Stimulated activated naive B cell treated with anti-CD40 and anti-IgM and Interleukin-4, amounts not matched to agents 10 μg/mL and 1 μg/mL and 100 μg/mL, for 72 hours (primary cell): ENCODE data around the gene IER2.
A peak's percentile ranks its signal among the peaks of the same experiment; 100 is the strongest.

Experiments
- ATAC-seq, 2 donors: fragments of 150-1000 bp; cut with Tn5 transposase; replicated peaks; 2 replicates each; pipeline ENCODE4 v1.10.0; 2021; ENCODE audit warnings: moderate library complexity in 1 of 2
- DNase-seq: peaks from one replicate; pipeline ENCODE4 v3.0.0; 2021
- H3K27ac Mint-ChIP-seq: one replicate; pipeline ENCODE4 v1.8.0; 2022; ENCODE audit warnings: mild to moderate bottlenecking, mixed read lengths
- H3K27me3 Mint-ChIP-seq, 2 donors: one replicate each; pipeline ENCODE4 v1.8.0; 2022; ENCODE audit warnings: mixed read lengths in 2 of 2
- H3K36me3 Mint-ChIP-seq, 2 donors: one replicate each; pipeline ENCODE4 v1.8.0; 2022; ENCODE audit warnings: mixed read lengths in 2 of 2, mild to moderate bottlenecking in 1 of 2
- H3K4me1 Mint-ChIP-seq, 2 donors: one replicate each; pipeline ENCODE4 v1.8.0; 2022; ENCODE audit warnings: mixed read lengths in 2 of 2, mild to moderate bottlenecking in 1 of 2
- H3K4me3 Mint-ChIP-seq, 2 donors: one replicate each; pipeline ENCODE4 v1.8.0; 2022; ENCODE audit warnings: mild to moderate bottlenecking in 2 of 2, mixed read lengths in 2 of 2, moderate library complexity in 1 of 2
- H3K9me3 Mint-ChIP-seq, 2 donors: one replicate each; pipeline ENCODE4 v1.8.0; 2022; ENCODE audit warnings: mixed read lengths in 2 of 2, mild to moderate bottlenecking in 1 of 2

Gene IER2

DNA sequence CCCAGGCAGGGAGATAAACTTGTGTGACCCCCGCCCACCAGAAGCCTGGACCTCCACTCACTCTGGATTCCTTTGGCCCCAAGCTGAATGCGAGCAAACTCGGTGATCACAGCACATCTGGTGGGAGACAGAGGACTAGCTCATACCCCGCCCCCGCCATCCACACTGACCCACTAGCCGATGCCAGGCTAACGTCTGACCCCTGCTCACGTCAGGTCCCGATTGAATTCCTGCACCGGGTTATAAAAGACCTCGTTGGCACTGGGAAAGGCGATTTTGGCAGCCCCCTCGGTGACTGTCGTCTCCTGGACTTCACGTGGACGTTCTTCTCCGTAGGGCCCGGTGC lies 34.3 kb upstream of the IER2 start:
- peak overlapping the region; percentile 97 to 99 for H3K4me3 Mint-ChIP-seq
- DNase-seq (no peak), ATAC-seq (no peak)
- no peaks in the 10 kb centered on the region for H3K9me3 Mint-ChIP-seq
- H3K4me1 Mint-ChIP-seq: peaks cover 25 to 69% of the 10 kb centered on the region in 2 donors
- peak overlapping the region; percentile 98 for H3K27ac Mint-ChIP-seq
- no peaks in the 10 kb centered on the region for H3K27me3 Mint-ChIP-seq
- H3K36me3 Mint-ChIP-seq: peaks cover 16 to 41% of the 10 kb centered on the region in 2 donors

DNA sequence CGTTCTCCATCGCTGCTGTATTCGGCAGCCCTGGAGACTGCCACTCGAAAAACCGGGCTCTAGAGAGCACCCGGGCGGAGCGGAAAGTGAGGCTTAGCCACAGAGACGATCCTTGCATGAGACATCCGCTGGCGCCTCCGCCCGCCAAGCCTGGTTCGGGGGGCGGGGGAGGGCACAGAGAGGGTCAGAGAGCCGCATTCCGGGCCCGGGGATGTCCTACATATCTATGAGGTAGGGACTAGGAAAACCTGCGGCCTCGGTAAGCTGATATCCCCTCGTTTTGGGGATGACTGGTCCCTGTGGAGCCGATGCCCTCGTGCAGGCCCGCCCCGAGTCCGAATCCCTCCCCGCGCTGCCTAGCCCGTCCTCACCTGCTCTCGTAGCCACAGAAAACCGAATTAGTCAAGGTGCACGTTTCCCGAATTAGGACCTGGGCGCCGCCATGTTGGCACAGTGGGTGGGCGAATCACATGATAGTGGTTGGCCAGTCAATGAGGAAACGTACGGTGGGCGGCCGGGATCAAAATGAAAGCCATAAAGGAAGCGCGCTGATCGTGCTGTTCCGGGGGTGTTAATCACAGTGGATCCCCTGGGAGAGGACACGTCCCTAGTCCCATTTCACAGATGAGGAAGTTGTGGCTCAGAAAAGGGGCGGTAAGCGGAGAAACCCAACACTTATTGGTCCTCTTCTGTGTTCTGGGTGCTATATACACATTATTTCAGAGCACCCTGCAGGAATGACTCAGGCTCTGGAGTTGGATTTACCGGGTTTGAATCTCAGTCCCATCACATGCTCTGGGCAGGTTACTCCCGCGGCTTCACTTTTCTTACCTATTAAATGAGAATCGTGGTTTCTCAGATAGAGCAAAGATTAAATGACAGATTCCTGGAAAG lies 33.7 kb upstream of the IER2 start, which contains the start of gene TRMT1:
TRMT1 (minus strand) TSS at position 459 of the 894 bp plus-strand sequence; CDS start at position 118, 341 bp downstream.
- DNase-seq (peak; percentile 94), ATAC-seq (peak; percentile 65 to 69)
- peaks cover 30 to 75% of the 10 kb centered on the region in 2 donors for H3K4me1 Mint-ChIP-seq
- peak within 1 kb of the TSS; percentile 97 to 99 for H3K4me3 Mint-ChIP-seq
- no peaks in the 10 kb centered on the region for H3K27me3 Mint-ChIP-seq
- H3K27ac Mint-ChIP-seq: peak within 1 kb of the TSS; percentile 98
- H3K36me3 Mint-ChIP-seq: peaks cover 16 to 44% of the 10 kb centered on the region in 2 donors
- H3K9me3 Mint-ChIP-seq: no peaks in the 10 kb centered on the region

DNA sequence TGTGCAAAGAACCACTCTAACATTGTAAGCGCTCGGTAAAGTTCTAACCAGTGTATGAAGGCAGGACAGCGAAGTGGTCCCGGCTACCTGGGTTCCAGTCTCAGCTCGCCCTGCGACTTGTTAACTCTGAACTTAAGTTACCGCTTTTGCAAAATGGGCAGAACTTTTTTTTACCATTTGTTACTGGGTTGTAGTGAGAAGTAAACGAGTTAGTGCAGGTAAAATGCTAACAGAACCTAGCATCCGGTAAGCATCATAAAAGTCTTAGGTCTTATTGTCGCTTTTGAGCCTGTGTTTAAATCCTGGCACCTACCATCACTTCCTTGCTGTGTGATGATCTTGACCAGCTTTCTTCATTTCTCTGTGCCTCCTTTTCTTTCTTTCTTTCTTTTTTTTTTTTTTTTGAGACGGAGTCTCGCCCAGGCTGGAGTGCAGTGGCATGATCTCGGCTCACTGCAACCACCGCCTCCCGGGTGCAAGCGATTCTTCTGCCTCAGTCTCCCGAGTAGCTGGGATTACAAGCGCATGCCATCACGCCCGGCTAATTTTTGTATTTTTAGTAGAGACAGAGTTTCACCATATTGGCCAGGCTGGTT lies 32.9 kb upstream of the IER2 start:
- H3K4me1 Mint-ChIP-seq: peaks cover 37 to 82% of the 10 kb centered on the region in 2 donors

DNA sequence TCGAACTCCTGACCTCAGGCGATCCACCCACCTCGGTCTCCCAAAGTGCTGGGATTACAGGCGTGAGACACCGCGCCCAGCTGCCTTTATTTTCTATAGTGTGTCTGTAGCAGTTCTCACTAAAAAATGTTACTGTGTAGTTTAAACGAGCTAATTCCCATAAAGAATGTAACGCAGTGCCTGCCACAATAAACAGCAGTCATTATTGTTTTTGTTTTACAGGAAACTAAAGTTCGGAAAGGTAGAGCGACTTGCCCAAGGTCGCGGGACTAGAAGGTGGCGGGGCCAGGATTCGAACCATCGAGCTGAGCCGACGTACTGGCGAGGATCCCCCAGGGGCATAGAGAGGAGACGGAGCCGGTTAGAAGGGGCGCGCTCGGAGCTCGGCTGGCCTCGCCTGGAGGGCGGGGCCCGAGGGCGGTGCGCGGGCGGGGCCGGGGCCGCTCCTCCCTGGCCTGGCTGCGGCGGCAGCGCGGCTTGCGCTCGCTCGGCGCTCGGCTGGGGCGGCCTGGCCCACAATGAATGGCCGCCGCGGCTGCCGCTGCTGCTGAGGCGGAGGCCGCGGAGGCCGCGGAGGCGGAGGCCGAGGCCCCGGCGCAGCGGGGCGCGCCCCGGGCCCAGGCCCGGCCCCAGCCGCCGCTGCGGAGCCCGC lies 32.3 kb upstream of the IER2 start, which contains the start of gene NACC1:
NACC1 (plus strand) TSS at position 493 of the 652 bp plus-strand sequence. CDS start 16,944 bp downstream, outside the sequence.
- H3K27ac Mint-ChIP-seq: peak within 1 kb of the TSS; percentile 98
- no peaks in the 10 kb centered on the region for H3K9me3 Mint-ChIP-seq
- peak; percentile 92 for DNase-seq
- H3K4me3 Mint-ChIP-seq: peak within 1 kb of the TSS; percentile 97 to 99
- no peaks in the 10 kb centered on the region for H3K27me3 Mint-ChIP-seq
- peak; percentile 81 to 85 for ATAC-seq
- H3K4me1 Mint-ChIP-seq: peaks cover 41 to 84% of the 10 kb centered on the region in 2 donors
- H3K36me3 Mint-ChIP-seq: peaks cover 16 to 47% of the 10 kb centered on the region in 2 donors

More for the DNA sequence above, 32.9 kb upstream of the IER2 start:
- no peaks in the 10 kb centered on the region for H3K9me3 Mint-ChIP-seq
- peaks cover 21 to 47% of the 10 kb centered on the region in 2 donors for H3K36me3 Mint-ChIP-seq
- no peaks in the 10 kb centered on the region for H3K27me3 Mint-ChIP-seq
- DNase-seq (no peak), ATAC-seq (peak; percentile 12 to 15)
- peak overlapping the region; percentile 97 to 99 for H3K4me3 Mint-ChIP-seq
- H3K27ac Mint-ChIP-seq: peak overlapping the region; percentile 98

DNA sequence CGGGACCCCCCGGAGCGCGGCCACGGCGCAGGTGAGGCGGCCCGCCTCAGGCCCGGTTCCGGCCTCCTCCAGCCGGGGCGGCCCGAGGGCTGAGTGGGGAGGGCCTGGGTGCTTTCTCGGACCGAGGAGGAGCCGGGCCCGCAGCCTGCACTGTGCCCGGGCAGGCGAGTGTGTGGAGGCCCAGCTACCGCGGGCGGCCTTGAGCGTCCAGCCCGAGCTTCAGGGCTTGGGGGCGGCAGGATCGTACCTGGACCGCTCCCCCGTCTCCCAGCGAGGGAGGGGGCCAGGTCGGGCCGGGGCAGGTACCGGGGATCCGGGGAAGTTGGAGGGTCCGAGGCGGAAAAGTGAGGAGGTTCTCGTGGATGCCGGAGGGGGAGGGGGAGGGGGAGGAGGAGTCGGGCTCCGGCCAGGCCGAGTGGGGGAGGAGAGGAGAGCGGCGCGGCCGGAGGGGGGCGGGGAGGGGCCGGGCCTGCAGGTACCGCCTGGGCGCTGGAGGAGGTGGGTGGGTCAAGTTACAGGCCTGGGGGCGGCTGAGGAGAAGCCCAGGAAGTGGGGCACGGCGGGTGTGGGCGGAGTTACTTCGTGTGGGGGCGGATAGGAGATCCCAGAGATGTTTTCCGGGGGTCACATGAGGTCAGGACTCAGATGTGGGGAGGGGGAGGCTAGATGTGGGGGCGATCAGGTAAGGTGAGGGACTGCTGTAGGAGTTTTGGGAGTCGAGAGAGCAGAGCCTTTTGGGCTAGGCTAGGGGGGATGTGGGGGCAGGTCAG lies 31.6 kb upstream of the IER2 start:
- Mint-ChIP-seq H3K27me3 (no peaks in the 10 kb centered on the region), H3K27ac (peak overlapping the region; percentile 81), H3K4me3 (peak overlapping the region; percentile 84), H3K36me3 (peaks cover 13 to 52% of the 10 kb centered on the region in 2 donors), H3K4me1 (peaks cover 45 to 89% of the 10 kb centered on the region in 2 donors), H3K9me3 (no peaks in the 10 kb centered on the region)
- peak; percentile 30 for DNase-seq
- peak; percentile 6 to 14 for ATAC-seq

DNA sequence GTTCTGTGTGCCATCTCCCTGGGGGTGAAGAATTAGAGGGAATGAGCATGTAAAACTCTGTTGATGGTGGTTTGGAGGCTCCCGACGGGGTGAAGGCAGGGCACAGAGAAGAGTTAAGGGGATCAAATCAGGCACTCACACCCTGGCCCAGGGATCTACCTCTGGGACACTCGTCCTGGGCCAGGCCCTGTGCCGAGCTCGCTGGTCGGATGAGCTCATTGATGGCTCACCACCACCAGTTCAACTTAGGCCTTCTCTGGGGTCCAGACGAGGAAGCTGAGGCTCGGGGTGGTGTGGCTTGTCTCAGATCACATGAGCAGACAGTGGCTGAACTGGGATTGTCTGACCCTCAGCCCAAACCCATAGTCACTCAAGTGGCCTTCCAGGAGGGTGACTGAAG lies 30.6 kb upstream of the IER2 start:
- no peak for ATAC-seq
- Mint-ChIP-seq H3K9me3 (no peaks in the 10 kb centered on the region), H3K4me3 (peak overlapping the region; percentile 84), H3K27ac (peak overlapping the region; percentile 37), H3K27me3 (no peaks in the 10 kb centered on the region), H3K36me3 (peaks cover 16 to 48% of the 10 kb centered on the region in 2 donors), H3K4me1 (peaks cover 45 to 84% of the 10 kb centered on the region in 2 donors)
- DNase-seq: no peak

DNA sequence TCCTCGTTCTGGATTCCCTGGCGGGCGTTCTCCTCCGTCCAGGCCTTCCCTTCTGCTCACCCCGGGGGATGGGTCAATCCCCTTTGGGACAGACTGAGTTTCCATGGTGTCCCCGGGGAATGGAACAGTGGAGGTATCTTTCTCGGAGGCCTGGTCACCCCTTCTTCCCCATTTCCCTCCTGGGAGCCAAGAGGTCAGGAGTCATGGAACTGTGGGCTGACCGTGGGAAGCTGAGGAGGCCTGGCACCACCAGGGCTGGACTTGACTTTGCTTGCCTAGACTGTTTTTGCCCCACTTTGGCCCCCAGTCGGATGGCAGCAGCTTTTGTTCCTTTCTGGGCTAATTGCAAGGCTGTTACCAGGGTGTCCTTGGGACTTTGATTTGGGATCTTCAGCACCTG lies 30.2 kb upstream of the IER2 start:
- Mint-ChIP-seq H3K4me1 (peaks cover 45 to 82% of the 10 kb centered on the region in 2 donors), H3K27me3 (no peaks in the 10 kb centered on the region), H3K4me3 (peak overlapping the region; percentile 84), H3K36me3 (peaks cover 16 to 47% of the 10 kb centered on the region in 2 donors), H3K9me3 (no peaks in the 10 kb centered on the region), H3K27ac (peak overlapping the region; percentile 56)
- DNase-seq: no peak
- no peak for ATAC-seq

DNA sequence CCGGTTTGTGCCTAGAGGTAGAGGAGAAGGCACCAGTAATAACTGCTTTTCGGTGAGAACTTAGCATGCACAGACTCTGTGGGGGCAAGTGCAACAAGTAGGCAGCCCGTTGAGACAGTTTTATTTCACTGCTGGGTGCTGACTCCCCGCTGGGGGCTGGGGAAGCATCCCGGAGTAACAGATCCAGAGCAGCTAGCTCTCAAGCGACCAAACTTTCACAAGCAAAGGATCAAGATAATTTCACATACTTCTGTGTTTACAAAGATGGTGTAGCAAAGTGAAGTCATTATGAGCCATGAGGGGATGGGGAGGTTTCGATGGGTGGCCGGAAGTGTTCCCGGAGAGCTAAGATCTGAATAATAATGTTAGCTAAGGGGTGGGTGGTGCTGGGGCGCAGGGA lies 29.4 kb upstream of the IER2 start:
- Mint-ChIP-seq H3K4me3 (no peak overlapping the region), H3K9me3 (no peaks in the 10 kb centered on the region), H3K27ac (peak overlapping the region; percentile 81), H3K27me3 (no peaks in the 10 kb centered on the region), H3K4me1 (peaks cover 41 to 74% of the 10 kb centered on the region in 2 donors), H3K36me3 (peaks cover 12 to 39% of the 10 kb centered on the region in 2 donors)
- ATAC-seq (no peak), DNase-seq (no peak)

DNA sequence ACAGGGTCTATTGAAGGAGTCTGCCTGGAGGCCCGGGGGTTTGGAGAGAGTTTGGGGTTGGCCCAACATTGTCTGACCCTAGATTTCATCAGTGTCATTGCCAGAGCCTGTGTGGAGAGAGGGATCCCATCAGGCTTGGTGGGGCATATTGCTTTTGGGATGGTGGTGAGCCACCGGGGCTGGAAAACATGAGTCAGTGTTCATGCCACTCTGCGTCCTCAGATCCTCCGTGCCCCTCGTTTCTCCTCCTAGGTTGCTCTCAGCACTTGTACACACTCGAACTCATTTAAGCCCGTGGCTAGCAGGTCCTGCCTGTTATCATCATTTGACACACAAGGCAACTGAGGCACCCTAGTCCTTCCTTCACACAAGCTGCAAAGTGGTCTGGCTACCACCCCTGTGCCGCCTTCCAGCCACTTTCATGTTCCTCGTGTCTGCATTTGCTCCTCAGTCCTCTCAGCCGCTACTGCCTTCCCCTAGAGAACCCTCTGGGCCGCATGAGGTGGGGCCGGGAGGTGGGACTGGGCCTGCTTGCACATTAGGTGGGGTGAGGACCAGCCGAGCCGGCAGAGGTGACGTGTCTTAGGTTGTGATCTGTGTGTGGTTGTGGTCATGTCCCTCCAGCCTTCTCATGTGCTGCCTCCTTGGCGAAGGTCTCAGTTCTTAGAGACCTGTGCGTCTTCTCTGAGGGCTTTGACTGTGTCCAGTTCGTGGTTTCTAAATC lies 28.5 kb upstream of the IER2 start:
- Mint-ChIP-seq H3K27ac (peak overlapping the region; percentile 77), H3K27me3 (no peaks in the 10 kb centered on the region), H3K9me3 (no peaks in the 10 kb centered on the region), H3K4me3 (no peak overlapping the region), H3K36me3 (peaks cover 12 to 35% of the 10 kb centered on the region in 2 donors), H3K4me1 (peaks cover 41 to 66% of the 10 kb centered on the region in 2 donors)
- DNase-seq (no peak), ATAC-seq (no peak)

DNA sequence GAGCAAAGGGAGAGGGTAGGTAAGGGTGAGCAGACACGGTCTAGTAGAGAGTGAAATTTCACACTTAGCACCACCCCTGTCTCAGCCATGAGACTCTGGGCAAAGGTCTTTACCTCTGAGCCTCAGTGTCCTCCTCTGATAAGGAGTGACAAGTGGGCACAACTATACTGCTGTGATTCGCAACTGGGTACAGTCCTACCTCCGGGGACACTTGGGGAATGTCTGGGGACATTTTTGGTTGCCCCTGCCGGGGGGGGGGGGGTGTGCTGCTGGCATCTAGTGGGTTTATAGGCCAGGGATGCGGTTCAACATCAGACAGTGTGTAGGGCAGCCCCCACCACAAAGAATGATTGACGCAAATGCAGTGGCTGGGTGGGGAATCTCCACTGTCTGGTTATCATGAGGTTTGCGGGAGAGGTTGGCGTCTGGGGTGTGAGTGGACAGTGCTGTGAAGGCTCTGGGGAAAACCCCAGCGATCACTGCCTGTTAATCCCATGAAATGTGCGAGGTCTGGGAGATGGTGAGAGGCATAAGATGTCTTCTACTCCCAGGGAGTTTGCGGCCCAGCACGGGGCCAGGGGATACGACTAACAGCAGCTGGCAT lies 27.8 kb upstream of the IER2 start:
- peaks cover 39 to 59% of the 10 kb centered on the region in 2 donors for H3K4me1 Mint-ChIP-seq
- peak overlapping the region; percentile 77 for H3K27ac Mint-ChIP-seq
- no peaks in the 10 kb centered on the region for H3K27me3 Mint-ChIP-seq
- H3K36me3 Mint-ChIP-seq: peaks cover 14 to 35% of the 10 kb centered on the region in 2 donors
- no peaks in the 10 kb centered on the region for H3K9me3 Mint-ChIP-seq
- DNase-seq: no peak
- no peak for ATAC-seq
- peak overlapping the region in 1 of 2 donors; percentile 26 for H3K4me3 Mint-ChIP-seq

DNA sequence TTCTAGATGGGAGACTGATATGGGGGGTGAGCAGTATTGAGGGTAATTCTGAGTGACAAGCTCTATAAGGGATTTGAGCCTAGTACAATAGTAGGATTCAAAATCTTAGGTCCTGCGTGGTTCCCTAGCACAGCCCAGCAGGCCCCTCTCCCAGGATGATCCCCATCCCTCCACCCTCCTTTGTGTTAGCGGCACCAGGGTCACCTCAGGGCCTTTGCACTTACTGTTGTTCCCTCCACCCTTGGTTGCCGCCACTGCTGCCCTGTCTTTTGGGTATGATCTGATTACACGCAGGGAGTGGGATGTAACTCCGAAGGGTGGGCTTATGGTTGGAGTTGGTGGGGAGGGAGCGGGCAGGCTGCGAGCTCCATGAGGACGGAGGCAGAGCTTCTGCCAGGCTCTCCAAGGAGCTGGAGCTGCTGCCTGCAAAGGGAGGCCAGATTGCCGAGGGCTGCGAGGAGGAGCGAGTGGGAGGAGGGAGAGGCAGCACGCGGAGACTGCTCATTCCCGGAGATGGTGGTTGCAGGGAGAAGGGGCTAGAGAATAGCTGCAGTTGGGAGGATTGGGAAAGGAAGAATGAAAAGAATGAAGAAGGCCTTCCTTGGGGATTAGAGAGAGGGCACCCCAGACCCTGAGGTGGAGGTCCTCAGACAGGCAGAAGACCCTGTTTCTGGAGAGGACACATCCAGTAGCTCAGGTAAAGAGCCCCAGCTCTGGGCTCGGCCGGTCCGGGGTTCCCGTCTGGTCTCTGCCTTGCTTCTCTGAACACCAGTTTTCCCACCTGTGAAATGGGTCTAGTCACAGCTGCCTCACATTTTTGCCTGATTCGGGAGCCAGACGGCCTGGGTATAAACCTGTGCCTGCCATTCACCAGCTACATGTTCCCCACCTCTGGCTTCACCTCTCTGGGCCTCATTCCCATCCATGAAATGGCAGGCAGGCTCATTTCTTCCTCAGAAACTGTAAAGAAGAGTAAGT lies 26.9 kb upstream of the IER2 start:
- no peak for DNase-seq
- H3K4me1 Mint-ChIP-seq: peaks cover 42 to 61% of the 10 kb centered on the region in 2 donors
- no peak overlapping the region for H3K4me3 Mint-ChIP-seq
- H3K9me3 Mint-ChIP-seq: no peaks in the 10 kb centered on the region
- H3K27me3 Mint-ChIP-seq: no peaks in the 10 kb centered on the region
- peak overlapping the region; percentile 31 for H3K27ac Mint-ChIP-seq
- peaks cover 16 to 40% of the 10 kb centered on the region in 2 donors for H3K36me3 Mint-ChIP-seq
- ATAC-seq: no peak

DNA sequence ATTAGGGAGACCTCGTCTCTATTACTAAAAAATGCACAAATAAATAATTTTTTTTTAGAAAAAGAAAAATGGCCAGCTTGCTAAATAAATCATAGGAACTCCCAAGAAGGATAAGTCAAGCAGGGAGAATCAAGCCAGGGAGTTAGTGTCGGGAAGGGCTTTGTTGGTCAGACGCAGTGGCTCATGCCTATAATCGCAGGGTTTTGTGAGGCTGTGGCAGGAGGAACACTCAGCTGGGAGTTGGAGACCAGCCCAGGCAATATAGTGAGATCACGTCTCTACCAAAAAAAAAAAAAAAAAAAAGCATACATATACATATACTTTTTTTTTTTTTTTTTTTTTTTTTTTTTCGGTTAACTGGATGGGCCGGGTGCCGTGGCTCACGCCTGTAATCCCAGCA lies 23.2 kb upstream of the IER2 start:
- Mint-ChIP-seq H3K27ac (no peak overlapping the region), H3K36me3 (peaks cover 23 to 37% of the 10 kb centered on the region in 2 donors), H3K4me3 (no peak overlapping the region), H3K27me3 (no peaks in the 10 kb centered on the region), H3K9me3 (no peaks in the 10 kb centered on the region), H3K4me1 (peaks cover 30 to 48% of the 10 kb centered on the region in 2 donors)
- ATAC-seq (no peak), DNase-seq (no peak)
